Upper lobe of right lung (tissue), 1 donor: Measurements from ENCODE around the gene FBXW4. TPM values are rescaled to one million over a fixed set of nuclear protein-coding genes. Genes with fewer than 3 reads are reported as not detected.

Source experiments
- ATAC-seq: fragments of 200-7000 bp; cut with Tn5 transposase; one replicate; pipeline ENCODE4 v1.9.1; 2020; ENCODE audit warnings: mild to moderate bottlenecking, moderate library complexity
- DNase-seq: peaks from one replicate; pipeline ENCODE4 v3.0.0-alpha.2; 2020
- H3K27ac ChIP-seq: fragments of 200-600 bp; one replicate; pipeline ENCODE4 v1.8.0; 2022
- H3K27me3 ChIP-seq: fragments of 200-600 bp; one replicate; pipeline ENCODE4 v1.8.0; 2022; ENCODE audit warnings: mild to moderate bottlenecking
- H3K36me3 ChIP-seq: fragments of 200-600 bp; one replicate; pipeline ENCODE4 v1.8.0; 2022
- H3K4me1 ChIP-seq: fragments of 200-600 bp; one replicate; pipeline ENCODE4 v1.8.0; 2022
- H3K4me3 ChIP-seq: fragments of 200-600 bp; one replicate; pipeline ENCODE4 v1.8.0; 2022; ENCODE audit warnings: mild to moderate bottlenecking
- H3K9me3 ChIP-seq: fragments of 200-600 bp; one replicate; pipeline ENCODE4 v1.8.0; 2022
- intact Hi-C: fragments of 100-400 bp; cut with DNase I; formaldehyde crosslinking; loops from one replicate; pipeline ENCODE4 v1.11.0; 2022
- total RNA-seq: library from RNA; stranded (reverse); fragmentation: NEBNext Ultra II Directional; extraction: Animal tissue kit (Norgen Biotek cat#: 25700); gene quantifications from one replicate; pipeline ENCODE4 v1.2.1, GENCODE V29; 2021
- TF ChIP-seq, protein P1 (sequence below): fragments of 200-600 bp; IDR thresholded peaks from one replicate; pipeline ENCODE4 v1.8.0; 2022; ENCODE audit warnings: antibody characterized with exemption
- donor health status: DM: no; HTN: yes; CAD: no; lungs with severe emphysema.

The FBXW4 gene
- total RNA-seq, 1 donor from 2014 or later: 94.3 TPM

DNA sequence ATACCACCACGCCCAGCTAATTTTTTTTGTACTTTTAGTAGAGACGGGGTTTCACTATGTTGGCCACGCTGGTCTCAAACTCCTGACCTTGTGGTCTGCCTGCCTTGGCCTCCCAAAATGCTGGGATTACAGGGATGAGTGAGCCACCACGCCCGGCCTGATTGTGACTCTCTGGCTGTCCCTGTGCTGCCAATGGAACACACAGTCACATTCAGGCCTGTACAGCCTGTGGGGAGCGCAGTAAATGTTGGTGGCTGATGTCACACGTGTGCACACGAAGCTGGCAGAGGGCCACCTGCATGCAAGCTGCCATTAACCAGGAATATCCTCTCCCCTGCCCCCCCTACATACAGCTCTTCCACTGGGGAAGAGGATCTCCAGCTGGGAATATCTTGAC is 129.0 kb downstream of the FBXW4 start:
- Histone ChIP-seq H3K27ac (no peak overlapping the region), H3K9me3 (no peaks in the 10 kb centered on the region), H3K27me3 (peaks cover 56% of the 10 kb centered on the region), H3K36me3 (no peaks in the 10 kb centered on the region), H3K4me3 (no peak overlapping the region), H3K4me1 (peaks cover 22% of the 10 kb centered on the region)
- ATAC-seq (no peak), DNase-seq (peak; percentile 46)
- intact Hi-C loops: no loop called here
- TF ChIP-seq, protein P1, sequence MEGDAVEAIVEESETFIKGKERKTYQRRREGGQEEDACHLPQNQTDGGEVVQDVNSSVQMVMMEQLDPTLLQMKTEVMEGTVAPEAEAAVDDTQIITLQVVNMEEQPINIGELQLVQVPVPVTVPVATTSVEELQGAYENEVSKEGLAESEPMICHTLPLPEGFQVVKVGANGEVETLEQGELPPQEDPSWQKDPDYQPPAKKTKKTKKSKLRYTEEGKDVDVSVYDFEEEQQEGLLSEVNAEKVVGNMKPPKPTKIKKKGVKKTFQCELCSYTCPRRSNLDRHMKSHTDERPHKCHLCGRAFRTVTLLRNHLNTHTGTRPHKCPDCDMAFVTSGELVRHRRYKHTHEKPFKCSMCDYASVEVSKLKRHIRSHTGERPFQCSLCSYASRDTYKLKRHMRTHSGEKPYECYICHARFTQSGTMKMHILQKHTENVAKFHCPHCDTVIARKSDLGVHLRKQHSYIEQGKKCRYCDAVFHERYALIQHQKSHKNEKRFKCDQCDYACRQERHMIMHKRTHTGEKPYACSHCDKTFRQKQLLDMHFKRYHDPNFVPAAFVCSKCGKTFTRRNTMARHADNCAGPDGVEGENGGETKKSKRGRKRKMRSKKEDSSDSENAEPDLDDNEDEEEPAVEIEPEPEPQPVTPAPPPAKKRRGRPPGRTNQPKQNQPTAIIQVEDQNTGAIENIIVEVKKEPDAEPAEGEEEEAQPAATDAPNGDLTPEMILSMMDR: no peak

DNA sequence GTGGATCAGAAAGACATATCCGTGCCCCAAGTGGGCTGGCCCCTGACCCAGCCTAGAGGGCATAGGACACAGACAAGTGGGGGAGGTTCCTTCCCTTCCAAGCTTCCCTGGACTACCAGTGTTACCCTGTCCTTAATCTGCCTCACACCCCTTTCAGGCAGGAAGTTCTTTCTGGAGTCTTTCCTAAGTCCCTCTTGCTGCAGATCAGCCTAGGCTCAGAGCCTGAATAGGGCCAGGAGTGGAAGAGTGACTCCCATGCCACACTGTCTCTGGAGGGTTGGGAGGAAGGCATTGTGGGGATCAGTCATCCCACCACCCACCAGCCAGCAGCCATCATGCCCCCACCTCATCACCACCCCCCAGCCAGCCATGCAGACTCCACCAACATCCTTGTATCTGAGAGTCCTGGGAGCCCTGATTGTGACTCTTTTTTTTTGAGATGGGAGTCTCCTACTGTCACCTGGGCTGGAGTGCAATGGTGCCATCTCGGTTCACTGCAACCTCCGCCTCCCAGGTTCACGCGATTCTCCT is 129.5 kb downstream of the FBXW4 start:
- intact Hi-C loops: no loop called here
- peaks cover 18% of the 10 kb centered on the region for H3K4me1 ChIP-seq
- no peak overlapping the region for H3K27ac ChIP-seq
- DNase-seq (no peak), ATAC-seq (no peak)
- H3K36me3 ChIP-seq: no peaks in the 10 kb centered on the region
- no peaks in the 10 kb centered on the region for H3K9me3 ChIP-seq
- TF ChIP-seq, protein P1: no peak
- peaks cover 56% of the 10 kb centered on the region for H3K27me3 ChIP-seq
- no peak overlapping the region for H3K4me3 ChIP-seq

DNA sequence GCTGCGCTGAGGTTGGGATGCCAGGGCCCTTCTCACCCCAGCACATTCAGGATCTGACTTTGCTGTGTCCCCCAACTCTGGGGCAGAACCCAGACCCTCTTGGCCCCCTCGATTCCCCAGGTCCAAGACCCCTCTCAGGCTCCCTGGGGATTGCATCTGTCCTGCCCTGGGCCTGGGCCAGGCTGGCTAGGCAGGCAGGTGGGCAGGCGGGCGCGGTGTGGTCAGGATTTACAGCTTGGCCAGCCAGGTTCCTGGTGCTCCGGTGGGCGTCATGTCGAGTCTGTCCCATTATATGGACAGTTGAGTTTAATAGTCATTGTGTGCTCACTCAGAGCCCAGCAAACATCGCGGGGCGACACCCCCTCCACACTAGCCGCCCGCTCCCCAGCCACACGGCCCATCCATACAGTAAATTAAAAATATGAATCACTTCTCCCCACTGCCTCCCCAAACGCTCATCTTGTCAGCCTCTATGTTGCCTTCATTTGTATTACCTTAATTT is 130.4 kb downstream of the FBXW4 start:
- Histone ChIP-seq H3K36me3 (no peaks in the 10 kb centered on the region), H3K9me3 (no peaks in the 10 kb centered on the region), H3K27me3 (peaks cover 50% of the 10 kb centered on the region), H3K4me3 (no peak overlapping the region), H3K27ac (no peak overlapping the region), H3K4me1 (peaks cover 12% of the 10 kb centered on the region)
- peak; percentile 56 for DNase-seq
- intact Hi-C loops: no loop called here
- TF ChIP-seq, protein P1: no peak
- ATAC-seq: no peak

DNA sequence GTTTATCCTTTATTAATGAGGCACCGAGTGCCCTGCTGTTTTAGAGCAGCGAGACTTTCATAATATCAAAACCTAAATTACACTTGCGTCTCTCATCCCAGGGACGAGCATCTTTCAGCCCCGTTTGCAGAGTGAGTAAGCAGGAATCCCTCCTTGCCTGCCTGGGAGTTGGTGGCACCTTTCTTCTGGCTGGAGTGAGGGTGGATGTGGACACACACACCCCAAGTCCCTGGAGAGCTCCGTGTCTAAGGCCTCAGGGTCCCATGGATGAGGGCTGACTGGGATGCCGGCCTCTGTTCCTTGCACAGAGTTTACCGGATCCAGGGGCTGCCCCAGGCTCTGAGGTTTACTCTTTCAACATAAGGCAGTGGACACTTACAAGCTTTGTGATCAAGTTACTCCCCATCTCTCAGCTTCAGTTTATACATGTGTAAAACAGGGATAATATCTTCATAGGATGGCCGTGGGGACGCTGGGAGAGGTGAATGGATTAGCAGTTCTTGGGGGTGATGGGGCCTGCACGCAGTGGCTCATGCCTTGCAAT is 131.4 kb downstream of the FBXW4 start:
- DNase-seq: no peak
- no peak overlapping the region for H3K27ac ChIP-seq
- TF ChIP-seq, protein P1: no peak
- no peak overlapping the region for H3K4me3 ChIP-seq
- intact Hi-C loops: no loop called here
- peaks cover 9% of the 10 kb centered on the region for H3K4me1 ChIP-seq
- no peaks in the 10 kb centered on the region for H3K9me3 ChIP-seq
- no peak for ATAC-seq
- peaks cover 41% of the 10 kb centered on the region for H3K27me3 ChIP-seq
- no peaks in the 10 kb centered on the region for H3K36me3 ChIP-seq

DNA sequence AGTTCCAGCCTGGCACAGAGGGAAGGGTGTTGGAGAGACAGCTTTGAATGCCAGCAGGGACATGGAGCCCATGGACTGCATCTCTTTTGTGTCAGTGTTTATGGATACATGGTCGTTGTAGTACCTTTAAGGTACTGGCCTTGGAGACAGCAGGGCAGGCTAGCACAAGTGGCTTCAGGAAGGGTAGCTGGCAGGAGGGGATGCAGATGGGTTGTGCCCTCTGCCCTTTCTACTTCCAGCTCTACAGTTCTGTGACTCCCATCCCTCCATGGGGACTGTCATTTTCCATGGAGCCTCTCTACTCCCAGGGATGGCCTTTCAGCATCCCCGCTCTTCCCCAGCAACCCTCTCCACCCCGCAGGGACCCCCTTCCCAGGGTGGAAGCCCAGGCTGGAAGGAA is 132.0 kb downstream of the FBXW4 start:
- Histone ChIP-seq H3K27ac (no peak overlapping the region), H3K4me1 (peaks cover 9% of the 10 kb centered on the region), H3K9me3 (no peaks in the 10 kb centered on the region), H3K4me3 (no peak overlapping the region), H3K36me3 (no peaks in the 10 kb centered on the region), H3K27me3 (peaks cover 35% of the 10 kb centered on the region)
- intact Hi-C loops: no loop called here
- DNase-seq (no peak), ATAC-seq (no peak)
- TF ChIP-seq, protein P1: no peak

DNA sequence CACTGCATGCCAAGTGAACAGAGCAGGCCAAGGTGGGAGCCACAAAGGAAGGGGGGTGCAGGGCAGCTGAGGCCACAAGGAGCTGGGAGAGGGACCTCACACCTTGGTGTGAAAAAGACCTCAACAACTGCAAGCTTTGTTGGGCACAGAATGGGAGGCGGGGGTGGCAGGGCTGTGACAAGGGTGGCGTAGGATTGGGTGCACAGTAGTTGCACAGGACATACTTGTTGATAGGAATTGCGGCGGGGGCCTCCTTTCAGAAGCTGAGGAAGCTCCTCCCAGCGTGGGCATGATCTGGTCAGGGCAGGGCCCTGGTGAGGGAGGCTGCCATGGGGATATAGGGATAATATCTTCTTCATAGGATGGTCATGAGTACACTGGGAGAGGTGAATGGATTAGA is 132.7 kb downstream of the FBXW4 start:
- TF ChIP-seq, protein P1: no peak
- intact Hi-C loops: no loop called here
- DNase-seq (no peak), ATAC-seq (no peak)
- H3K27ac ChIP-seq: no peak overlapping the region
- H3K4me3 ChIP-seq: no peak overlapping the region
- no peaks in the 10 kb centered on the region for H3K36me3 ChIP-seq
- peaks cover 9% of the 10 kb centered on the region for H3K4me1 ChIP-seq
- H3K27me3 ChIP-seq: peaks cover 30% of the 10 kb centered on the region
- H3K9me3 ChIP-seq: no peaks in the 10 kb centered on the region
